Vagina (tissue), 2 donors: ENCODE measurements around the gene PPIL6.

Source experiments
- POLR2A ChIP-seq, 2 donors: fragments of 450-650 bp; IDR thresholded peaks; one replicate each; pipeline ENCODE4 v1.6.1; 2017; ENCODE audit warnings: antibody characterized with exemption in 2 of 2, mild to moderate bottlenecking in 2 of 2, moderate library complexity in 2 of 2
- POLR2AphosphoS5 ChIP-seq, 2 donors: sonication (generic); formaldehyde crosslinking; IDR thresholded peaks; one replicate each; pipeline ENCODE4 v1.9.0; 2017; ENCODE audit warnings: antibody characterized with exemption in 2 of 2, mild to moderate bottlenecking in 2 of 2, low read depth in 1 of 2; ENCODE audit not compliant: insufficient read depth in 1 of 2
- TF ChIP-seq, protein P1 (sequence below), 3 experiments: fragments of 450-650 bp in 2 of 3; fragments of 200-600 bp in 1 of 3; sonication (generic) in 1 of 3; IDR thresholded peaks; one replicate each; pipeline ENCODE4 v1.5.1; 2017 to 2019; ENCODE audit warnings: antibody characterized with exemption in 3 of 3, mild to moderate bottlenecking in 2 of 3, moderate library complexity in 2 of 3

DNA sequence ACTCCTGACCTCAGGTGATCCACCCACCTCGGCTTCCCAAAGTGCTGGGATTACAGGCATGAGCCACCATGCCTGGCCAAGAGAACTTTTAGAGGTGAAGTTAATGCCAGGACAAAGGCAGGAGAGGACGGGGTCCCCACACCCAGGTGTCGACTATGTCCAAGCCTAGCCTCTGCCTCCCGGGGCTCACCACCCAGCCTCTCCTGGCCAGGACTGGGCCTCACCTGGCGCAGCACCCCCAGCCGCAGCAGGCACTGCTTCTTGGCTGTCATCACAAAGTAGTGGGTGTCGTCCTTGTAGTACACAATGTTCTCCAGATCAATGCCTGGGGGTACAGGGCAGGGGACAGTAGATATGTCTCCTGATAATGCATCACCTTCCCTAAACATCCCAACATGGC, 10.9 kb upstream of the PPIL6 start:
- TF ChIP-seq POLR2A (IDR thresholded peaks at IDR 0.05) (no peak), POLR2AphosphoS5 (IDR thresholded peaks at IDR 0.05; ENCODE audit: insufficient read depth in 1 of 2, low read depth in 1 of 2) (no peak)
- TF ChIP-seq, protein P1, sequence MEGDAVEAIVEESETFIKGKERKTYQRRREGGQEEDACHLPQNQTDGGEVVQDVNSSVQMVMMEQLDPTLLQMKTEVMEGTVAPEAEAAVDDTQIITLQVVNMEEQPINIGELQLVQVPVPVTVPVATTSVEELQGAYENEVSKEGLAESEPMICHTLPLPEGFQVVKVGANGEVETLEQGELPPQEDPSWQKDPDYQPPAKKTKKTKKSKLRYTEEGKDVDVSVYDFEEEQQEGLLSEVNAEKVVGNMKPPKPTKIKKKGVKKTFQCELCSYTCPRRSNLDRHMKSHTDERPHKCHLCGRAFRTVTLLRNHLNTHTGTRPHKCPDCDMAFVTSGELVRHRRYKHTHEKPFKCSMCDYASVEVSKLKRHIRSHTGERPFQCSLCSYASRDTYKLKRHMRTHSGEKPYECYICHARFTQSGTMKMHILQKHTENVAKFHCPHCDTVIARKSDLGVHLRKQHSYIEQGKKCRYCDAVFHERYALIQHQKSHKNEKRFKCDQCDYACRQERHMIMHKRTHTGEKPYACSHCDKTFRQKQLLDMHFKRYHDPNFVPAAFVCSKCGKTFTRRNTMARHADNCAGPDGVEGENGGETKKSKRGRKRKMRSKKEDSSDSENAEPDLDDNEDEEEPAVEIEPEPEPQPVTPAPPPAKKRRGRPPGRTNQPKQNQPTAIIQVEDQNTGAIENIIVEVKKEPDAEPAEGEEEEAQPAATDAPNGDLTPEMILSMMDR (IDR thresholded peaks at IDR 0.05) = no peak
